Heart left ventricle (tissue), 16 donors: ENCODE data around the gene RIPOR1. TPM values are rescaled to one million over a fixed set of nuclear protein-coding genes. Genes with fewer than 3 reads are reported as not detected.

ENCODE experiments used
- ATAC-seq, 4 donors: fragments of 200-7000 bp; cut with Tn5 transposase; one replicate each; pipeline ENCODE4 v1.9.1; 2020 to 2022; ENCODE audit warnings: moderate library complexity in 4 of 4, mild to moderate bottlenecking in 3 of 4, moderate number of reproducible peaks in 1 of 4
- DNase-seq, 5 donors: peaks; one replicate each; pipeline ENCODE4 v3.0.0-alpha.2; 2020
- H3K27ac ChIP-seq, 12 donors: fragments of 200-600 bp; sonication (generic) in 4 of 12; one replicate each; pipeline versions ENCODE4 v1.5.0 to v1.8.0; 2016 to 2022; ENCODE audit warnings: mild to moderate bottlenecking in 2 of 12
- H3K27me3 ChIP-seq, 9 donors: fragments of 200-600 bp; sonication (generic) in 2 of 9; one replicate each; pipeline versions ENCODE4 v1.5.1 to v1.8.0; 2016 to 2022; ENCODE audit warnings: mild to moderate bottlenecking in 3 of 9
- H3K36me3 ChIP-seq, 9 donors: fragments of 200-600 bp; sonication (generic) in 2 of 9; one replicate each; pipeline versions ENCODE4 v1.5.0 to v1.8.0; 2018 to 2022; ENCODE audit warnings: mild to moderate bottlenecking in 2 of 9
- H3K4me1 ChIP-seq, 12 donors: fragments of 200-600 bp; sonication (generic) in 4 of 12; one replicate each; pipeline versions ENCODE4 v1.5.0 to v1.8.0; 2016 to 2022; ENCODE audit warnings: mild to moderate bottlenecking in 3 of 12
- H3K4me3 ChIP-seq, 12 donors: fragments of 200-600 bp; sonication (generic) in 4 of 12; one replicate each; pipeline versions ENCODE4 v1.5.0 to v1.8.0; 2017 to 2022; ENCODE audit warnings: mild to moderate bottlenecking in 9 of 12, moderate library complexity in 4 of 12
- H3K9me3 ChIP-seq, 12 donors: fragments of 200-600 bp; sonication (generic) in 4 of 12; one replicate each; pipeline versions ENCODE4 v1.5.0 to v1.8.0; 2016 to 2022; ENCODE audit warnings: mild to moderate bottlenecking in 1 of 12
- POLR2A ChIP-seq, 2 donors: fragments of 450-650 bp; IDR thresholded peaks; one replicate each; pipeline ENCODE4 v1.6.1; 2017; ENCODE audit warnings: antibody characterized with exemption in 2 of 2, mild to moderate bottlenecking in 2 of 2, moderate library complexity in 2 of 2
- WGBS, 4 donors: extraction: QIAGEN DNeasy Blood & Tissue Kit in 2 of 4; methylation state at CpG; one replicate each; pipeline versions ENCODE4 v1.1.5 to v1.1.7; 2013 to 2018; 5-methylcytosine and 5-hydroxymethylcytosine counted together
- intact Hi-C, 10 donors: fragments of 100-400 bp; cut with DNase I; formaldehyde crosslinking; loops; one replicate each; pipeline versions ENCODE4 v1.11.1 to v1.14.2; 2022
- polyA plus RNA-seq, 2 donors: library from polyadenylated mRNA; stranded (reverse); fragments of 200-250 nt; gene quantifications; one replicate each; pipeline ENCODE4 v1.2.3, GENCODE V29; 2013
- total RNA-seq, 9 donors: library from RNA; depleted of rRNA in 2 of 9; stranded (reverse); fragments of >200 nt in 2 of 9; fragmentation: NEBNext Ultra II Directional in 3 of 9; extraction: Animal tissue kit (Norgen Biotek cat#: 25700) in 3 of 9; gene quantifications; one replicate each; pipeline versions ENCODE4 v1.1.0 to v1.2.4, GENCODE V29; 2016 to 2023
- TF ChIP-seq, protein P1 (sequence below), 12 donors: fragments of 200-600 bp; sonication (generic) in 4 of 12; IDR thresholded peaks; one replicate each; pipeline versions ENCODE4 v1.5.0 to v1.8.0; 2018 to 2022; ENCODE audit warnings: antibody characterized with exemption in 12 of 12, mild to moderate bottlenecking in 5 of 12
- donor health status: ischemic (EF 13 %, LVEDD 7.1; RV severe dilation, severe dysfunction).
- donor health status: healthy with polysubstance abuse.
- donor health status: DM: no; HTN: yes; CAD: no.
- donor health status: DM: no; HTN: no; CAD: no.
- donor health status: ischemic (EF 25% LVEDD 6.9; RV normal size, moderate dysfunction).
- donor health status: ischemic (EF 25% LVEDD 5.7; RV mildly dilated, moderate dysfunction).
- donor health status: healthy.
- donor health status: DM: yes; HTN: yes; CAD: no.
- donor health status: ischemic (EF 35%, LVEDD 5.7; RV mildly dilated, moderate dysfunction).
- donor health status: nonischemic (EF 11% LVEDD 7.7; RV severe dilation, severe dysfunction).
- donor health status: DM: yes; HTN: yes; CAD: no.
- donor health status: PGD.
- donor health status: ischemic (EF 29% LVEDD 5.4; RV normal size, mild dysfunction).
- donor health status: nonischemic (EF 23%, LVEDD 6.1; RV moderate dilation, normal function).

RIPOR1 gene
- total and polyA plus RNA-seq, 11 donors: 40.7 to 156 (median 65.2) TPM

DNA sequence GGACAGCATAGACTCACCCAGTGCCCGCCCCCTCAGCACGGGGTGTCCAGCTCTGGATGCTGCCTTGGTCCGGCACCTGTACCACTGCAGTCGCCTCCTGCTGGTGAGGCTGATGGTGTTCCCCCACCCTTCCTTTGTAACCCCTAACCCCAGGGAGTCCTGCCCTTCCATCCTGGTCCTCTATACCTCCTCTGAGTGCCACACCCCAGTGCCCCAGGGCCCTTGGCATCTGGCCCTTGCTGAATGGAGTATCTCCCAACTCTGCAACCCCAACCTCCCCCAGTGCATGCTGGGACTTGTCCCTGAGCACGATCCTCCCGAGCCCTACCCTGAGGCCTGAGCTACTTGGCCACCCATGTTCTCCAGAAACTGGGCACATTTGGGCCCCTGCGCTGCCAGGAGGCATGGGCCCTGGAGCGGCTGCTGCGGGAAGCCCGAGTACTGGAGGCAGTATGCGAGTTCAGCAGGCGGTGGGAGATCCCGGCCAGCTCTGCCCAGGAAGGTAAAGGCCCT lies 15.8 kb downstream of the RIPOR1 start:
- H3K4me3 ChIP-seq: no peak overlapping the region
- no peak for ATAC-seq
- H3K27ac ChIP-seq: peak overlapping the region in 2 of 12 donors; percentile 11 to 14
- TF ChIP-seq POLR2A (IDR thresholded peaks at IDR 0.05): no peak
- TF ChIP-seq, protein P1, sequence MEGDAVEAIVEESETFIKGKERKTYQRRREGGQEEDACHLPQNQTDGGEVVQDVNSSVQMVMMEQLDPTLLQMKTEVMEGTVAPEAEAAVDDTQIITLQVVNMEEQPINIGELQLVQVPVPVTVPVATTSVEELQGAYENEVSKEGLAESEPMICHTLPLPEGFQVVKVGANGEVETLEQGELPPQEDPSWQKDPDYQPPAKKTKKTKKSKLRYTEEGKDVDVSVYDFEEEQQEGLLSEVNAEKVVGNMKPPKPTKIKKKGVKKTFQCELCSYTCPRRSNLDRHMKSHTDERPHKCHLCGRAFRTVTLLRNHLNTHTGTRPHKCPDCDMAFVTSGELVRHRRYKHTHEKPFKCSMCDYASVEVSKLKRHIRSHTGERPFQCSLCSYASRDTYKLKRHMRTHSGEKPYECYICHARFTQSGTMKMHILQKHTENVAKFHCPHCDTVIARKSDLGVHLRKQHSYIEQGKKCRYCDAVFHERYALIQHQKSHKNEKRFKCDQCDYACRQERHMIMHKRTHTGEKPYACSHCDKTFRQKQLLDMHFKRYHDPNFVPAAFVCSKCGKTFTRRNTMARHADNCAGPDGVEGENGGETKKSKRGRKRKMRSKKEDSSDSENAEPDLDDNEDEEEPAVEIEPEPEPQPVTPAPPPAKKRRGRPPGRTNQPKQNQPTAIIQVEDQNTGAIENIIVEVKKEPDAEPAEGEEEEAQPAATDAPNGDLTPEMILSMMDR (IDR thresholded peaks at IDR 0.05): no peak
- peaks cover 0 to 96% (median 85%) of the 10 kb centered on the region in 9 donors for H3K36me3 ChIP-seq
- DNase-seq: no peak
- no peaks in the 10 kb centered on the region for H3K27me3 ChIP-seq
- peaks cover 0 to 78% (median 60%) of the 10 kb centered on the region in 12 donors for H3K4me1 ChIP-seq
- no peaks in the 10 kb centered on the region for H3K9me3 ChIP-seq
- intact Hi-C loops: loop anchor here in 1 of 10 donors (10.0 kb wide), 1 partner anchor 100 kb away; the partner anchor contains the start of gene CARMIL2
- 77 to 81% (median 77%) methylated on average over 7 to 13 of the region's 13 CpGs for WGBS, 4 donors

DNA sequence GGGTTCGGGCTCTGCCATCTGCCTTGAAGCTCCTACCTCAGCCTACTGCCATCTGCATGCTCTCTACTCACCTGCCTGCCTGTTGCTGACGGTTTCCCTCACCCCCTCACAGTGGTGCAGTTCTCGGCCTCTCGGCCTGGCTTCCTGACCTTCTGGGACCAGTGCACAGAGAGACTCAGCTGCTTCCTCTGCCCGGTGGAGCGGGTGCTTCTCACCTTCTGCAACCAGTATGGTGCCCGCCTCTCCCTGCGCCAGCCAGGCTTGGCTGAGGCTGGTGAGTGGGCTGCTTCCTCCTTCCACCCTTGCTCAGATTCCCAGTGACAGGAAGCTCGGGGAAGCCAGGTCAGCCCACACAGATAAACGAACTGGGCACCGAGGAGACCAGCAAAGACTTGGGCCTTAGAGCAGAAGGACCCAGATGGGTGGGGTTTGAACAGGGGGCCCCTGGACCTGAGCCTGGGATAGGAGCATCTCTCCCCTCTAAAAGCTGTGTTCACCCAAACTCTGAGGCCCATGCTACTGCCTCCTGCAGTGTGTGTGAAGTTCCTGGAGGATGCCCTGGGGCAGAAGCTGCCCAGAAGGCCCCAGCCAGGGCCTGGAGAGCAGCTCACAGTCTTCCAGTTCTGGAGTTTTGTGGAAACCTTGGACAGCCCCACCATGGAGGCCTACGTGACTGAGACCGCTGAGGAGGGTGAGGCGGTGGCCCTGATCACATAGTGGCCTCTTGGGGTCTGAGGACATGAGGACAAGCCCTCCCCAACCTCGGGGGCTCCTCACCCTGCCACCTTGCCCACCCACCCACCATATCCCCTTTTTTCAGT lies 16.4 kb downstream of the RIPOR1 start:
- no peak overlapping the region for H3K4me3 ChIP-seq
- intact Hi-C loops: loop anchor here in 1 of 10 donors (10.0 kb wide), 1 partner anchor 100 kb away; the partner anchor contains the start of gene CARMIL2
- ATAC-seq: no peak
- H3K36me3 ChIP-seq: peaks cover 0 to 89% (median 78%) of the 10 kb centered on the region in 9 donors
- WGBS, 4 donors: 61 to 74% (median 73%) methylated on average over 12 to 15 of the region's 15 CpGs
- H3K4me1 ChIP-seq: peaks cover 0 to 81% (median 55%) of the 10 kb centered on the region in 12 donors
- H3K27ac ChIP-seq: peak overlapping the region in 2 of 12 donors; percentile 14 to 31
- H3K27me3 ChIP-seq: no peaks in the 10 kb centered on the region
- DNase-seq: peak in 1 of 5 donors; percentile 21
- TF ChIP-seq POLR2A (IDR thresholded peaks at IDR 0.05): no peak
- TF ChIP-seq, protein P1 (IDR thresholded peaks at IDR 0.05): no peak
- no peaks in the 10 kb centered on the region for H3K9me3 ChIP-seq

DNA sequence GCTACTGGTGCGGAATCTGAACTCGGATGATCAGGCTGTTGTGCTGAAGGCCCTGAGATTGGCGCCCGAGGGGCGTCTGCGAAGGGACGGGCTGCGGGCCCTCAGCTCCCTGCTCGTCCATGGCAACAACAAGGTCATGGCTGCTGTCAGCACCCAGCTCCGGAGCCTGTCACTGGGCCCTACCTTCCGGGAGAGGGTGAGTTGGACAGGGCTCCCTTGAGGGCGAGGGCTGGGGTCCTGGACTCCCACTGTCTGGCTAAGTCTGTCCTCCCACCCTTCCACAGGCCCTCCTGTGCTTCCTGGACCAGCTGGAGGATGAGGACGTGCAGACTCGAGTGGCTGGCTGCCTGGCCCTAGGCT lies 17.0 kb downstream of the RIPOR1 start:
- Histone ChIP-seq H3K36me3 (peaks cover 0 to 83% (median 72%) of the 10 kb centered on the region in 9 donors), H3K9me3 (no peaks in the 10 kb centered on the region), H3K4me1 (peaks cover 0 to 83% (median 56%) of the 10 kb centered on the region in 12 donors), H3K4me3 (no peak overlapping the region), H3K27me3 (no peaks in the 10 kb centered on the region), H3K27ac (peak overlapping the region in 3 of 12 donors; percentile 31 to 71 (median 67))
- ATAC-seq: no peak
- TF ChIP-seq, protein P1 (IDR thresholded peaks at IDR 0.05): no peak
- TF ChIP-seq POLR2A (IDR thresholded peaks at IDR 0.05): no peak
- DNase-seq: no peak
- intact Hi-C loops: loop anchor here in 1 of 10 donors (10.0 kb wide), 1 partner anchor 99 kb away; the partner anchor contains the start of gene CARMIL2
- WGBS, 4 donors: 56 to 81% (median 79%) methylated on average over 6 to 14 of the region's 14 CpGs

DNA sequence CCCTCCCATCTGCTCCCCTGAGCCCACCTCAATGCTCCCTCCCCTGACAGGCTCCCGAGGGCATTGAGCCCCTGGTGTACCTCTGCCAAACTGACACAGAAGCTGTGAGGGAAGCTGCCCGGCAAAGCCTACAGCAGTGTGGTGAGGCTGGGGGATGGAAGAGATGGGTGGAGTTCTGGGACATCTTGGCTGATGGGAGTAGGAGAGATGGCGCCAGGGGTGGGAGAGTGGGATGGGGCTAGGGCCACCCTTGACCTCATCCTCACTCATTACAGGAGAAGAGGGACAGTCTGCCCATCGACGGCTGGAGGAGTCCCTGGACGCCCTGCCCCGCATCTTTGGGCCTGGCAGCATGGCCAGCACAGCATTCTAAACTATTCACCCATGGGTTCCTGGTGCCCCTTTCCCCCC lies 17.5 kb downstream of the RIPOR1 start:
- no peak overlapping the region for H3K4me3 ChIP-seq
- peaks cover 0 to 79% (median 68%) of the 10 kb centered on the region in 9 donors for H3K36me3 ChIP-seq
- 73 to 84% (median 81%) methylated on average over 7 of the region's 7 CpGs for WGBS, 4 donors
- peaks cover 0 to 79% (median 52%) of the 10 kb centered on the region in 12 donors for H3K4me1 ChIP-seq
- H3K27me3 ChIP-seq: no peaks in the 10 kb centered on the region
- no peaks in the 10 kb centered on the region for H3K9me3 ChIP-seq
- DNase-seq (peak in 1 of 5 donors; percentile 25), ATAC-seq (no peak)
- peak overlapping the region in 8 of 12 donors; percentile 31 to 71 (median 56) for H3K27ac ChIP-seq
- no peak for TF ChIP-seq POLR2A (IDR thresholded peaks at IDR 0.05)
- TF ChIP-seq, protein P1 (IDR thresholded peaks at IDR 0.05): no peak
- intact Hi-C loops: loop anchor here in 1 of 10 donors (10.0 kb wide), 1 partner anchor 99 kb away; the partner anchor contains the start of gene CARMIL2
